H9 (cell line): ENCODE measurements around the gene DLX5. TPM values are rescaled to one million over a fixed set of nuclear protein-coding genes. Genes with fewer than 3 reads are reported as not detected.

ENCODE experiments used
- DNase-seq: peaks from one replicate; pipeline ENCODE4 v3.0.0-alpha.2; 2017
- H2AFZ ChIP-seq: one replicate; pipeline ENCODE4 v1.6.1; 2013; ENCODE audit warnings: mild to moderate bottlenecking, low read length, control low read depth, moderate library complexity
- H2AK5ac ChIP-seq: 2 replicates; pipeline ENCODE4 v1.6.1; 2013; ENCODE audit warnings: low read length, control low read depth, mixed read lengths; ENCODE audit not compliant: insufficient read length
- H2BK120ac ChIP-seq: one replicate; pipeline ENCODE4 v1.6.1; 2013; ENCODE audit warnings: low read depth, mild to moderate bottlenecking, low read length, control low read depth, inconsistent platforms; ENCODE audit not compliant: poor library complexity, severe bottlenecking
- H2BK12ac ChIP-seq: 2 replicates; pipeline ENCODE4 v1.6.1; 2013; ENCODE audit warnings: low read length, control low read depth, mixed read lengths, low read depth; ENCODE audit not compliant: insufficient read length
- H2BK15ac ChIP-seq: 2 replicates; pipeline ENCODE4 v1.6.1; 2013; ENCODE audit warnings: low read depth, low read length, control low read depth
- H2BK20ac ChIP-seq: one replicate; pipeline ENCODE4 v1.6.1; 2013; ENCODE audit warnings: low read depth, mild to moderate bottlenecking, low read length, control low read depth, inconsistent platforms; ENCODE audit not compliant: poor library complexity, severe bottlenecking
- H2BK5ac ChIP-seq: 2 replicates; pipeline ENCODE4 v1.6.1; 2013; ENCODE audit warnings: low read length, control low read depth, mixed read lengths; ENCODE audit not compliant: insufficient read length
- H3K14ac ChIP-seq: 2 replicates; pipeline ENCODE4 v1.6.1; 2013; ENCODE audit warnings: low read length, control low read depth; ENCODE audit not compliant: insufficient read depth
- H3K18ac ChIP-seq: 2 replicates; pipeline ENCODE4 v1.6.1; 2013; ENCODE audit warnings: low read depth, mild to moderate bottlenecking, mixed read lengths, low read length, control low read depth; ENCODE audit not compliant: insufficient read length
- H3K23ac ChIP-seq: 2 replicates; pipeline ENCODE4 v1.6.1; 2013; ENCODE audit warnings: low read length, control low read depth, mixed read lengths, low read depth; ENCODE audit not compliant: insufficient read length
- H3K23me2 ChIP-seq: 2 replicates; pipeline ENCODE4 v1.6.1; 2013; ENCODE audit warnings: low read depth, mild to moderate bottlenecking, mixed read lengths, low read length, control low read depth; ENCODE audit not compliant: insufficient read length, poor library complexity, severe bottlenecking
- H3K27ac ChIP-seq: 2 replicates; pipeline ENCODE4 v1.5.1; 2013; ENCODE audit warnings: low read length, control low read depth, mixed read lengths, low read depth; ENCODE audit not compliant: insufficient read length
- H3K27me3 ChIP-seq: 2 replicates; pipeline ENCODE4 v1.6.1; 2013; ENCODE audit warnings: low read length, control low read depth, inconsistent platforms; ENCODE audit not compliant: insufficient read depth
- H3K4ac ChIP-seq: 2 replicates; pipeline ENCODE4 v1.6.1; 2013; ENCODE audit warnings: low read depth, mild to moderate bottlenecking, control low read depth, inconsistent platforms, low read length, moderate library complexity
- H3K4me1 ChIP-seq: 2 replicates; pipeline ENCODE4 v1.6.1; 2013; ENCODE audit warnings: low read length, control low read depth, inconsistent platforms; ENCODE audit not compliant: insufficient read depth
- H3K4me2 ChIP-seq: 2 replicates; pipeline ENCODE4 v1.6.1; 2013; ENCODE audit warnings: low read length, control low read depth, mixed read lengths; ENCODE audit not compliant: insufficient read length, insufficient read depth
- H3K56ac ChIP-seq: 2 replicates; pipeline ENCODE4 v1.6.1; 2013; ENCODE audit warnings: low read depth, mild to moderate bottlenecking, mixed read lengths, low read length, control low read depth; ENCODE audit not compliant: insufficient read length
- H3K79me1 ChIP-seq: 2 replicates; pipeline ENCODE4 v1.6.1; 2013; ENCODE audit warnings: low read depth, mild to moderate bottlenecking, moderate library complexity, low read length, control low read depth, inconsistent platforms; ENCODE audit not compliant: insufficient read depth, poor library complexity, severe bottlenecking
- H3K79me2 ChIP-seq: 2 replicates; pipeline ENCODE4 v1.6.1; 2013; ENCODE audit warnings: low read length, control low read depth, inconsistent platforms; ENCODE audit not compliant: insufficient read depth
- H3K9ac ChIP-seq: 2 replicates; pipeline ENCODE4 v1.6.1; 2013; ENCODE audit warnings: low read length, control low read depth, mixed read lengths; ENCODE audit not compliant: insufficient read length; ENCODE audit errors: extremely low read depth
- H3K9me3 ChIP-seq: one replicate; pipeline ENCODE4 v1.6.1; 2013; ENCODE audit warnings: low read depth, low read length, inconsistent platforms; ENCODE audit not compliant: control insufficient read depth
- H3T11ph ChIP-seq: one replicate; pipeline ENCODE4 v1.6.1; 2013; ENCODE audit warnings: mild to moderate bottlenecking, low read length, control low read depth, inconsistent platforms
- H4K20me1 ChIP-seq: one replicate; pipeline ENCODE4 v1.6.1; 2013; ENCODE audit not compliant: control insufficient read depth, insufficient read length, insufficient read depth
- H4K5ac ChIP-seq: 2 replicates; pipeline ENCODE4 v1.6.1; 2013; ENCODE audit warnings: low read depth, mild to moderate bottlenecking, mixed read lengths, low read length, control low read depth; ENCODE audit not compliant: insufficient read length
- H4K8ac ChIP-seq: replicated peaks from 2 replicates; pipeline ENCODE4 v1.6.1; 2013; ENCODE audit warnings: low read length, control low read depth, mixed read lengths, low read depth; ENCODE audit not compliant: insufficient read length
- H4K91ac ChIP-seq: 2 replicates; pipeline ENCODE4 v1.6.1; 2013; ENCODE audit warnings: low read depth, mild to moderate bottlenecking, moderate library complexity, mixed read lengths, low read length, control low read depth; ENCODE audit not compliant: insufficient read length
- H3K27ac Mint-ChIP-seq, 3 experiments: 2 replicates in 2 of 3; 3 replicates in 1 of 3; pipeline ENCODE4 v1.8.0; 2020 to 2021; ENCODE audit warnings: mixed read lengths in 3 of 3, mild to moderate bottlenecking in 1 of 3, moderate library complexity in 1 of 3
- H3K27me3 Mint-ChIP-seq: 2 replicates; pipeline ENCODE4 v1.8.0; 2021; ENCODE audit warnings: low read depth, mild to moderate bottlenecking, moderate library complexity, mixed read lengths
- H3K36me3 Mint-ChIP-seq, 3 experiments: 2 replicates in 2 of 3; 3 replicates in 1 of 3; pipeline ENCODE4 v1.8.0; 2020 to 2021; ENCODE audit warnings: low read depth in 3 of 3, mixed read lengths in 3 of 3; ENCODE audit not compliant: insufficient read depth in 1 of 3
- H3K4me1 Mint-ChIP-seq, 2 experiments: 2 replicates each; pipeline ENCODE4 v1.8.0; 2020; ENCODE audit warnings: mixed read lengths in 2 of 2
- H3K4me3 Mint-ChIP-seq, 2 experiments: 2 replicates in 1 of 2; 3 replicates in 1 of 2; pipeline ENCODE4 v1.8.0; 2020 to 2021; ENCODE audit warnings: mild to moderate bottlenecking in 2 of 2, mixed read lengths in 2 of 2, moderate library complexity in 1 of 2
- H3K9me3 Mint-ChIP-seq, 2 experiments: 2 replicates in 1 of 2; 3 replicates in 1 of 2; pipeline ENCODE4 v1.8.0; 2020; ENCODE audit warnings: mild to moderate bottlenecking in 2 of 2, mixed read lengths in 2 of 2, moderate library complexity in 1 of 2
- CTCF ChIP-seq: fragments of 200-600 bp; sonication (generic); conservative IDR thresholded peaks from 3 replicates; pipeline ENCODE4 v1.8.0; 2021; ENCODE audit warnings: antibody characterized with exemption, mild to moderate bottlenecking
- WGBS: extraction: QIAGEN DNeasy Blood & Tissue Kit; methylation state at CpG from one replicate; pipeline ENCODE4 v1.1.7; 2013; ENCODE audit warnings: missing lambda C conversion rate, low lambda C conversion rate, mixed read lengths; ENCODE audit not compliant: insufficient read length; ENCODE audit errors: extremely low coverage; 5-methylcytosine and 5-hydroxymethylcytosine counted together
- total RNA-seq: library from RNA; stranded (reverse); gene quantifications from 2 replicates; pipeline ENCODE4 v1.2.1, GENCODE V29; 2021

DLX5 gene
- total RNA-seq, 1 experiment from 2014 or later: 0.22 TPM

GRCh38 chr7:97013845-97014134 lies 10.8 kb downstream of the DLX5 start:
- H3K27me3 Mint-ChIP-seq: peaks cover 100% of the 10 kb centered on the region
- no peak overlapping the region for H2BK5ac ChIP-seq
- H3K27me3 ChIP-seq: peaks cover 97% of the 10 kb centered on the region
- H2AK5ac ChIP-seq: no peak overlapping the region
- no peak overlapping the region for H4K91ac ChIP-seq
- H2BK12ac ChIP-seq: no peak overlapping the region
- H2AFZ ChIP-seq: no peak overlapping the region
- H3T11ph ChIP-seq: no peak overlapping the region
- no CpG with 5 or more reads among the region's 1 CpG for WGBS
- no peak overlapping the region for H3K9ac ChIP-seq
- H3K9me3 Mint-ChIP-seq: peaks cover 6 to 16% of the 10 kb centered on the region in 2 experiments
- no peak overlapping the region for H4K5ac ChIP-seq
- no peak overlapping the region for H2BK20ac ChIP-seq
- H3K23me2 ChIP-seq: peaks cover 5% of the 10 kb centered on the region
- H3K18ac ChIP-seq: no peak overlapping the region
- no peak overlapping the region for H3K14ac ChIP-seq
- no peak overlapping the region for H3K56ac ChIP-seq
- H3K27ac ChIP-seq: no peak overlapping the region
- H3K9me3 ChIP-seq: no peaks in the 10 kb centered on the region
- H3K36me3 Mint-ChIP-seq: no peaks in the 10 kb centered on the region
- peaks cover 3% of the 10 kb centered on the region for H4K20me1 ChIP-seq
- H3K27ac Mint-ChIP-seq: no peak overlapping the region
- peaks cover 17 to 53% of the 10 kb centered on the region in 2 experiments for H3K4me1 Mint-ChIP-seq
- no peak overlapping the region for H3K4me3 Mint-ChIP-seq
- H4K8ac ChIP-seq: no peak overlapping the region
- H3K4me2 ChIP-seq: no peak overlapping the region
- TF ChIP-seq CTCF: no peak
- no peak for DNase-seq
- no peaks in the 10 kb centered on the region for H3K4me1 ChIP-seq
- no peak overlapping the region for H3K23ac ChIP-seq
- no peak overlapping the region for H2BK15ac ChIP-seq
- H3K79me2 ChIP-seq: no peaks in the 10 kb centered on the region
- no peak overlapping the region for H3K4ac ChIP-seq
- no peak overlapping the region for H2BK120ac ChIP-seq
- H3K79me1 ChIP-seq: no peaks in the 10 kb centered on the region
